Activated CD4-positive, alpha-beta memory T cell treated with anti-CD3 and anti-CD28 coated beads, Interleukin-2, amount 10 ng/mL, durations not matched to agents 7 days and 5 days (primary cell): ENCODE measurements around the gene ACYP2. TPM values are rescaled to one million over a fixed set of nuclear protein-coding genes. Genes with fewer than 3 reads are reported as not detected.

Experiments
- CTCF ChIA-PET: fragments of 350-600 bp; sonication (Branson Sonifier 250); formaldehyde crosslinking; loops from one replicate; lab custom pipeline; 2021; ENCODE audit warnings: antibody characterized with exemption, inconsistent platforms; lab: Charles Lee
- POLR2A ChIA-PET: fragments of 350-600 bp; sonication (Branson Sonifier 250); formaldehyde crosslinking; loops from one replicate; lab custom pipeline; 2021; ENCODE audit warnings: antibody characterized with exemption; lab: Charles Lee
- DNase-seq: peaks from one replicate; pipeline ENCODE4 v3.0.0-alpha.2; 2020
- H3K27ac Mint-ChIP-seq: one replicate; pipeline ENCODE4 v1.8.0; 2021; ENCODE audit warnings: mild to moderate bottlenecking, mixed read lengths
- H3K27me3 Mint-ChIP-seq: one replicate; pipeline ENCODE4 v1.8.0; 2021; ENCODE audit warnings: mixed read lengths
- H3K36me3 Mint-ChIP-seq: one replicate; pipeline ENCODE4 v1.8.0; 2021; ENCODE audit warnings: low read depth, mixed read lengths
- H3K4me1 Mint-ChIP-seq: one replicate; pipeline ENCODE4 v1.8.0; 2021; ENCODE audit warnings: mixed read lengths
- H3K4me3 Mint-ChIP-seq: one replicate; pipeline ENCODE4 v1.8.0; 2021; ENCODE audit warnings: mild to moderate bottlenecking, mixed read lengths
- H3K9me3 Mint-ChIP-seq: one replicate; pipeline ENCODE4 v1.8.0; 2021; ENCODE audit warnings: mixed read lengths
- total RNA-seq, 2 experiments: library from RNA; stranded (reverse); gene quantifications; one replicate each; pipeline ENCODE4 v1.2.3, GENCODE V29; 2021

Gene ACYP2
- total RNA-seq, 2 experiments from 2014 or later, result 8.6 to 10.0 TPM

- ChIA-PET CTCF (no interaction called here), POLR2A (no interaction called here)
- DNase-seq, result no peak
- Mint-ChIP-seq H3K4me3 (no peak overlapping the region), H3K36me3 (peaks cover 4% of the 10 kb centered on the region), H3K4me1 (no peaks in the 10 kb centered on the region), H3K27me3 (no peaks in the 10 kb centered on the region), H3K27ac (no peak overlapping the region), H3K9me3 (peaks cover 9% of the 10 kb centered on the region)
Measured at GRCh38 chr2:54213082-54213481, 97.7 kb downstream of the ACYP2 start.

GRCh38 chr2:54224997-54225396, 109.6 kb downstream of the ACYP2 start:
- no peak overlapping the region for H3K4me3 Mint-ChIP-seq
- ChIA-PET CTCF (no interaction called here), POLR2A (no interaction called here)
- no peaks in the 10 kb centered on the region for H3K36me3 Mint-ChIP-seq
- no peak overlapping the region for H3K27ac Mint-ChIP-seq
- no peaks in the 10 kb centered on the region for H3K9me3 Mint-ChIP-seq
- H3K4me1 Mint-ChIP-seq, result peaks cover 17% of the 10 kb centered on the region
- H3K27me3 Mint-ChIP-seq, result no peaks in the 10 kb centered on the region
- DNase-seq, result no peak

GRCh38 chr2:54226260-54226659, 110.8 kb downstream of the ACYP2 start:
- Mint-ChIP-seq H3K36me3 (no peaks in the 10 kb centered on the region), H3K27ac (no peak overlapping the region), H3K27me3 (no peaks in the 10 kb centered on the region), H3K4me3 (no peak overlapping the region), H3K9me3 (no peaks in the 10 kb centered on the region), H3K4me1 (peaks cover 17% of the 10 kb centered on the region)
- no peak for DNase-seq
- ChIA-PET CTCF (no interaction called here), POLR2A (no interaction called here)

GRCh38 chr2:54227798-54228197, 112.4 kb downstream of the ACYP2 start:
- peaks cover 6% of the 10 kb centered on the region for H3K9me3 Mint-ChIP-seq
- POLR2A ChIA-PET, result no interaction called here
- DNase-seq, result no peak
- no peak overlapping the region for H3K4me3 Mint-ChIP-seq
- H3K4me1 Mint-ChIP-seq, result peaks cover 17% of the 10 kb centered on the region
- CTCF ChIA-PET, result interaction anchor here (0.7 kb wide), 1 partner anchor 26 kb away, joined by 3 read pairs; no protein-coding TSS in a partner anchor
- no peaks in the 10 kb centered on the region for H3K36me3 Mint-ChIP-seq
- H3K27ac Mint-ChIP-seq, result no peak overlapping the region
- H3K27me3 Mint-ChIP-seq, result no peaks in the 10 kb centered on the region

GRCh38 chr2:54228945-54229344, 113.5 kb downstream of the ACYP2 start:
- no peaks in the 10 kb centered on the region for H3K27me3 Mint-ChIP-seq
- DNase-seq, result no peak
- ChIA-PET CTCF (no interaction called here), POLR2A (no interaction called here)
- no peak overlapping the region for H3K27ac Mint-ChIP-seq
- H3K4me1 Mint-ChIP-seq, result peaks cover 17% of the 10 kb centered on the region
- no peaks in the 10 kb centered on the region for H3K36me3 Mint-ChIP-seq
- no peak overlapping the region for H3K4me3 Mint-ChIP-seq
- H3K9me3 Mint-ChIP-seq, result peaks cover 6% of the 10 kb centered on the region

- no peak overlapping the region for H3K4me3 Mint-ChIP-seq
- no peaks in the 10 kb centered on the region for H3K27me3 Mint-ChIP-seq
- H3K36me3 Mint-ChIP-seq, result no peaks in the 10 kb centered on the region
- CTCF ChIA-PET, result no interaction called here
- H3K9me3 Mint-ChIP-seq, result peaks cover 6% of the 10 kb centered on the region
- no peak overlapping the region for H3K27ac Mint-ChIP-seq
- no peak for DNase-seq
- POLR2A ChIA-PET, result no interaction called here
- H3K4me1 Mint-ChIP-seq, result peaks cover 5% of the 10 kb centered on the region
Measured at GRCh38 chr2:54233832-54234649, 118.6 kb downstream of the ACYP2 start.

GRCh38 chr2:54237428-54237827, 122.0 kb downstream of the ACYP2 start:
- no peaks in the 10 kb centered on the region for H3K36me3 Mint-ChIP-seq
- ChIA-PET CTCF (no interaction called here), POLR2A (no interaction called here)
- H3K9me3 Mint-ChIP-seq, result peaks cover 2% of the 10 kb centered on the region
- no peaks in the 10 kb centered on the region for H3K27me3 Mint-ChIP-seq
- DNase-seq, result no peak
- no peak overlapping the region for H3K4me3 Mint-ChIP-seq
- H3K27ac Mint-ChIP-seq, result no peak overlapping the region
- no peaks in the 10 kb centered on the region for H3K4me1 Mint-ChIP-seq

GRCh38 chr2:54239427-54239826, 124.0 kb downstream of the ACYP2 start:
- no peak overlapping the region for H3K27ac Mint-ChIP-seq
- DNase-seq, result no peak
- ChIA-PET CTCF (no interaction called here), POLR2A (no interaction called here)
- no peak overlapping the region for H3K4me3 Mint-ChIP-seq
- H3K4me1 Mint-ChIP-seq, result no peaks in the 10 kb centered on the region
- no peaks in the 10 kb centered on the region for H3K9me3 Mint-ChIP-seq
- no peaks in the 10 kb centered on the region for H3K36me3 Mint-ChIP-seq
- no peaks in the 10 kb centered on the region for H3K27me3 Mint-ChIP-seq

GRCh38 chr2:54240515-54241469, 125.4 kb downstream of the ACYP2 start:
- Mint-ChIP-seq H3K27me3 (no peaks in the 10 kb centered on the region), H3K36me3 (no peaks in the 10 kb centered on the region), H3K9me3 (no peaks in the 10 kb centered on the region), H3K4me1 (no peaks in the 10 kb centered on the region), H3K4me3 (no peak overlapping the region), H3K27ac (no peak overlapping the region)
- DNase-seq, result no peak
- CTCF ChIA-PET, result no interaction called here
- POLR2A ChIA-PET, result no interaction called here

- ChIA-PET CTCF (no interaction called here), POLR2A (no interaction called here)
- no peaks in the 10 kb centered on the region for H3K27me3 Mint-ChIP-seq
- H3K4me1 Mint-ChIP-seq, result no peaks in the 10 kb centered on the region
- H3K9me3 Mint-ChIP-seq, result no peaks in the 10 kb centered on the region
- no peaks in the 10 kb centered on the region for H3K36me3 Mint-ChIP-seq
- DNase-seq, result no peak
- no peak overlapping the region for H3K27ac Mint-ChIP-seq
- no peak overlapping the region for H3K4me3 Mint-ChIP-seq
Measured at GRCh38 chr2:54247115-54247514, 131.7 kb downstream of the ACYP2 start.

GRCh38 chr2:54249629-54250028, 134.2 kb downstream of the ACYP2 start:
- peaks cover 3% of the 10 kb centered on the region for H3K36me3 Mint-ChIP-seq
- ChIA-PET POLR2A (no interaction called here), CTCF (no interaction called here)
- no peaks in the 10 kb centered on the region for H3K9me3 Mint-ChIP-seq
- no peak for DNase-seq
- no peak overlapping the region for H3K27ac Mint-ChIP-seq
- H3K27me3 Mint-ChIP-seq, result no peaks in the 10 kb centered on the region
- no peak overlapping the region for H3K4me3 Mint-ChIP-seq
- H3K4me1 Mint-ChIP-seq, result no peaks in the 10 kb centered on the region

- DNase-seq, result no peak
- H3K27ac Mint-ChIP-seq, result no peak overlapping the region
- no peaks in the 10 kb centered on the region for H3K9me3 Mint-ChIP-seq
- no peaks in the 10 kb centered on the region for H3K4me1 Mint-ChIP-seq
- H3K4me3 Mint-ChIP-seq, result no peak overlapping the region
- ChIA-PET CTCF (no interaction called here), POLR2A (interaction anchor here (0.6 kb wide), 1 partner anchor 1005 kb away, joined by 3 read pairs; no protein-coding TSS in a partner anchor)
- no peaks in the 10 kb centered on the region for H3K27me3 Mint-ChIP-seq
- H3K36me3 Mint-ChIP-seq, result peaks cover 3% of the 10 kb centered on the region
Measured at GRCh38 chr2:54254180-54254579, 138.8 kb downstream of the ACYP2 start.
